Osteocyte (in vitro differentiated cells): Measurements from ENCODE around the gene ARHGAP10. TPM values are rescaled to one million over a fixed set of nuclear protein-coding genes. Genes with fewer than 3 reads are reported as not detected.

Experiments used
- DNase-seq: peaks from one replicate; pipeline ENCODE4 v3.0.0; 2021; ENCODE audit warnings: mixed read lengths; ENCODE audit not compliant: unreplicated experiment; ENCODE audit errors: extremely low spot score
- H3K27ac Mint-ChIP-seq: one replicate; pipeline ENCODE4 v1.8.0; 2021; ENCODE audit warnings: mild to moderate bottlenecking, mixed read lengths; ENCODE audit not compliant: unreplicated experiment
- H3K27me3 Mint-ChIP-seq: one replicate; pipeline ENCODE4 v1.8.0; 2021; ENCODE audit warnings: mixed read lengths; ENCODE audit not compliant: unreplicated experiment
- H3K36me3 Mint-ChIP-seq: one replicate; pipeline ENCODE4 v1.8.0; 2021; ENCODE audit warnings: mixed read lengths; ENCODE audit not compliant: unreplicated experiment
- H3K4me1 Mint-ChIP-seq: one replicate; pipeline ENCODE4 v1.8.0; 2021; ENCODE audit warnings: mixed read lengths; ENCODE audit not compliant: unreplicated experiment
- H3K4me3 Mint-ChIP-seq: one replicate; pipeline ENCODE4 v1.8.0; 2021; ENCODE audit warnings: mild to moderate bottlenecking, moderate library complexity, mixed read lengths; ENCODE audit not compliant: unreplicated experiment
- H3K9me3 Mint-ChIP-seq: one replicate; pipeline ENCODE4 v1.8.0; 2021; ENCODE audit warnings: mixed read lengths; ENCODE audit not compliant: unreplicated experiment
- total RNA-seq: library from RNA; stranded (reverse); gene quantifications from 2 replicates; pipeline ENCODE4 v1.2.1, GENCODE V29; 2021
- TF ChIP-seq, protein P1 (sequence below): fragments of 200-600 bp; sonication (generic); IDR thresholded peaks from 2 replicates; pipeline ENCODE4 v1.5.0; 2021; ENCODE audit warnings: antibody characterized with exemption, mild to moderate bottlenecking, moderate library complexity

ARHGAP10 gene
- total RNA-seq, 1 donor from 2014 or later: 121 TPM

DNA sequence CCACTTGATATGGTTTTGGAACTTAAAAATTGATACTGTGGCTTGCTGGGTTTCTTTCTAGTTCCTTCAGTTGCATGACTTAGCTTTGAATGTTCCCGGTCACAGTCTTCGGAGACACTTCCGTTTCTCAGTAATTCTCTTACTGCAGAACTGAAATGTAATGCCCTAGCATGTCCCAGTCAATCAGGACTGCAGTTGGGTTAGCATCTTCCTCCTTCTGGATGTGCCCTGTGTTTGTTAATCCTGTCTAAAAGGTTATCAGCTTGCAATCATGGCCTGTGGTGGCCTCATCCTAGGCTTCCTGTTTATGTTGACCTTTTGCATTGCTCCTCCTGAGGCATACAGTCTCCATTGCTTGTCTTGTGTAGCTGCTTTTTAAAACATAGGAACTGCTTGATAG lies 275.9 kb downstream of the ARHGAP10 start:
- H3K4me3 Mint-ChIP-seq: no peak overlapping the region
- TF ChIP-seq, protein P1, sequence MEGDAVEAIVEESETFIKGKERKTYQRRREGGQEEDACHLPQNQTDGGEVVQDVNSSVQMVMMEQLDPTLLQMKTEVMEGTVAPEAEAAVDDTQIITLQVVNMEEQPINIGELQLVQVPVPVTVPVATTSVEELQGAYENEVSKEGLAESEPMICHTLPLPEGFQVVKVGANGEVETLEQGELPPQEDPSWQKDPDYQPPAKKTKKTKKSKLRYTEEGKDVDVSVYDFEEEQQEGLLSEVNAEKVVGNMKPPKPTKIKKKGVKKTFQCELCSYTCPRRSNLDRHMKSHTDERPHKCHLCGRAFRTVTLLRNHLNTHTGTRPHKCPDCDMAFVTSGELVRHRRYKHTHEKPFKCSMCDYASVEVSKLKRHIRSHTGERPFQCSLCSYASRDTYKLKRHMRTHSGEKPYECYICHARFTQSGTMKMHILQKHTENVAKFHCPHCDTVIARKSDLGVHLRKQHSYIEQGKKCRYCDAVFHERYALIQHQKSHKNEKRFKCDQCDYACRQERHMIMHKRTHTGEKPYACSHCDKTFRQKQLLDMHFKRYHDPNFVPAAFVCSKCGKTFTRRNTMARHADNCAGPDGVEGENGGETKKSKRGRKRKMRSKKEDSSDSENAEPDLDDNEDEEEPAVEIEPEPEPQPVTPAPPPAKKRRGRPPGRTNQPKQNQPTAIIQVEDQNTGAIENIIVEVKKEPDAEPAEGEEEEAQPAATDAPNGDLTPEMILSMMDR: no peak
- peaks cover 24% of the 10 kb centered on the region for H3K4me1 Mint-ChIP-seq
- DNase-seq: no peak
- H3K27me3 Mint-ChIP-seq: no peaks in the 10 kb centered on the region
- peak overlapping the region; percentile 55 for H3K27ac Mint-ChIP-seq
- no peaks in the 10 kb centered on the region for H3K9me3 Mint-ChIP-seq
- H3K36me3 Mint-ChIP-seq: peaks cover 14% of the 10 kb centered on the region

- DNase-seq: no peak
- Mint-ChIP-seq H3K9me3 (no peaks in the 10 kb centered on the region), H3K36me3 (peaks cover 4% of the 10 kb centered on the region), H3K4me3 (no peak overlapping the region), H3K27me3 (no peaks in the 10 kb centered on the region), H3K4me1 (peaks cover 20% of the 10 kb centered on the region), H3K27ac (peak overlapping the region; percentile 13)
- TF ChIP-seq, protein P1: no peak
Observed at GRCh38 chr4:148015058-148015457, 283.2 kb downstream of the ARHGAP10 start.

DNA sequence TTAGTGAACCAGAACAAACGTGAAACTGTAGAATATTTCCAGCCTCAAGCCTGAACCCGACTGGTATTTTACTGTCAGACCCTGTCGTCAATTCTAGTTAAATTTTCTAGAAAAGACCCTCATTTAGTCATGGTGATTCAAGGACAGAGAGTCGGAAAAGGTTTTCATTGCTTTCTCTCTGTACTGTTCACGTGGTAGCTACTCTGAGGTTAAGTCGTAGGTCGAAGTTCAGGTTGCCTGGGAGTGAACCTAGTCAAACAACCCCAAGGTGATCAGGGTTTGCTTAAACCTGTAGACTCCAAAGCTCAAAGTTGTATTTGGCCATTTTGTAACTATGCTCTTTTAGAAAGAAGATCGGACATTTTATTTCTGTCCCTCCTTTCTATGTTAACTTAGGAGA lies 283.6 kb downstream of the ARHGAP10 start:
- H3K4me3 Mint-ChIP-seq: no peak overlapping the region

GRCh38 chr4:148016063-148016637 lies 284.3 kb downstream of the ARHGAP10 start:
- TF ChIP-seq, protein P1: no peak
- H3K27me3 Mint-ChIP-seq: no peaks in the 10 kb centered on the region
- no peak for DNase-seq
- peaks cover 6% of the 10 kb centered on the region for H3K36me3 Mint-ChIP-seq
- H3K9me3 Mint-ChIP-seq: no peaks in the 10 kb centered on the region
- H3K4me3 Mint-ChIP-seq: no peak overlapping the region
- H3K4me1 Mint-ChIP-seq: peaks cover 20% of the 10 kb centered on the region
- peak overlapping the region; percentile 6 for H3K27ac Mint-ChIP-seq

More for the DNA sequence above, 283.6 kb downstream of the ARHGAP10 start:
- H3K27me3 Mint-ChIP-seq: no peaks in the 10 kb centered on the region
- H3K4me1 Mint-ChIP-seq: peaks cover 20% of the 10 kb centered on the region
- peaks cover 7% of the 10 kb centered on the region for H3K36me3 Mint-ChIP-seq
- no peak for DNase-seq
- TF ChIP-seq, protein P1: no peak
- no peaks in the 10 kb centered on the region for H3K9me3 Mint-ChIP-seq
- no peak overlapping the region for H3K27ac Mint-ChIP-seq

DNA sequence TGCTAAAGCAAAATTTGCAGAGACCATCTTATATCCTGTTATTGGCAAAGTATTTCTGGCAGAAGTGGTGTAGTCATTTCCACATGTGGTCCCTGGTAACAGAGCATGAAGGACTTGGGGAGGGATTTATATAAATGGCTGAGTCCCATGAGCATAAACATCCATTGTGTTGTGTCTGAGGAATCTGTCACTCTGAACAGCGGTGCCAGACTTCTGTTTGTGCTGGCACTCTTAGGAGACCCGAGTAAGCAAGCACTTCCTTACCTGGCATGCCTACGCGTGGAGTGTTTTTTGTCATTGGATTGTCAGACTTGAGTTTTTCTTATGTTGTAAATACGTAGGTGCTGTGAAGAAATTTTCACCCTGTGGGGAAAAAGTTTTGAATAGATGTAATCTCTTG lies 285.9 kb downstream of the ARHGAP10 start:
- DNase-seq: no peak
- Mint-ChIP-seq H3K4me3 (no peak overlapping the region), H3K4me1 (peaks cover 22% of the 10 kb centered on the region), H3K27me3 (no peaks in the 10 kb centered on the region), H3K27ac (no peak overlapping the region), H3K9me3 (no peaks in the 10 kb centered on the region), H3K36me3 (peaks cover 8% of the 10 kb centered on the region)
- TF ChIP-seq, protein P1: no peak
